ENCODE data around the gene EPHB1. TPM values are rescaled to one million over a fixed set of nuclear protein-coding genes. Genes with fewer than 3 reads are reported as not detected.

EPHB1 gene
- total RNA-seq, 1 experiment from 2014 or later = 0.86 TPM

DNA sequence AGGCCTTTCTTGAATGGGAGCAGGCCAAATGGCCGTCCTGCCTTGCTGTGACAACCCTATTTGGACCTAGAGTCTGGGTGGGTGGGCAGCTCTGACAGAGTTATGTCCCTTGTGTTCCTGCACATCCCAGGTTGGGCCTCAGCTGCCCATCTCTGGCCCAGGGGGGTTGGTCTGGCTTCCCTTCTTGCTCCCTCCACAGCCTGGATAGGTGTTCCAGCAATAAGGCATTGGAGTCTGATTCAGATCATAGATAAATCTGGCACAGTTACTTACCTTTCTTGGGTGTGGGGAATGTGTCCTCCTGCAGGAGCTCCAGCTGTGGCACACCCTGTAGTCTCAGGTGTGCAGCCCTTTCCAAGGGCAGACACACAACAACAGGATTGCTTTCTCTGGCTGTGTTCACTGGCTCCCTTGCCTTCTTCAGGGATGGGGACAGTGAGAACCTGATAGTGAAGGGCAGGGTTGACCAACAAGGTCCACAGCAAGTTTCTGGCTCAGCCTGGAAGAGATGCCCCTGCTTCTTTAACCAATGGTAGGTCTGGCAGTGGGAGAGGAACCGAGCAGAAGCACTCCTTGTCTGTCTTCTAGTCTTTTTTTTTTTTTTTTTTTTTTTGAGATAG, 177.9 kb downstream of the EPHB1 start:
- no peak for DNase-seq (ENCODE audit: low read depth, low spot score)
- ChIA-PET POLR2A (no interaction called here), CTCF (no interaction called here)

More for the DNA sequence above, 177.9 kb downstream of the EPHB1 start:
- H3K9me2 ChIP-seq (ENCODE audit: insufficient read depth) = no peaks in the 10 kb centered on the region
- no peaks in the 10 kb centered on the region for H3K4me1 ChIP-seq (ENCODE audit: control insufficient read depth in 1 of 2, insufficient read depth in 2 of 2, low read length in 2 of 2)
- no peak overlapping the region for H3K4me2 ChIP-seq (ENCODE audit: low read length)
- no TSS peak for BruUV-seq (replicated peaks)
- no peak overlapping the region for H2AFZ ChIP-seq (ENCODE audit: low read depth, low read length, poor library complexity, severe bottlenecking)
- peaks cover 48% of the 10 kb centered on the region; the same call in 1 of the 2 replicates for H3K27me3 ChIP-seq (ENCODE audit: insufficient read depth, low read length)
- TF ChIP-seq POLR2AphosphoS5 (IDR thresholded peaks at IDR 0.05; ENCODE audit: low read depth, low read length) = no peak
- no peak for TF ChIP-seq EZH2phosphoT487 (IDR thresholded peaks at IDR 0.05; ENCODE audit: borderline replicate concordance)
- TF ChIP-seq, protein P1, sequence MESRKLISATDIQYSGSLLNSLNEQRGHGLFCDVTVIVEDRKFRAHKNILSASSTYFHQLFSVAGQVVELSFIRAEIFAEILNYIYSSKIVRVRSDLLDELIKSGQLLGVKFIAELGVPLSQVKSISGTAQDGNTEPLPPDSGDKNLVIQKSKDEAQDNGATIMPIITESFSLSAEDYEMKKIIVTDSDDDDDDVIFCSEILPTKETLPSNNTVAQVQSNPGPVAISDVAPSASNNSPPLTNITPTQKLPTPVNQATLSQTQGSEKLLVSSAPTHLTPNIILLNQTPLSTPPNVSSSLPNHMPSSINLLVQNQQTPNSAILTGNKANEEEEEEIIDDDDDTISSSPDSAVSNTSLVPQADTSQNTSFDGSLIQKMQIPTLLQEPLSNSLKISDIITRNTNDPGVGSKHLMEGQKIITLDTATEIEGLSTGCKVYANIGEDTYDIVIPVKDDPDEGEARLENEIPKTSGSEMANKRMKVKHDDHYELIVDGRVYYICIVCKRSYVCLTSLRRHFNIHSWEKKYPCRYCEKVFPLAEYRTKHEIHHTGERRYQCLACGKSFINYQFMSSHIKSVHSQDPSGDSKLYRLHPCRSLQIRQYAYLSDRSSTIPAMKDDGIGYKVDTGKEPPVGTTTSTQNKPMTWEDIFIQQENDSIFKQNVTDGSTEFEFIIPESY (IDR thresholded peaks at IDR 0.05; ENCODE audit: extremely low read depth, insufficient replicate concordance, low read length) = no peak
- TF ChIP-seq, protein P2, sequence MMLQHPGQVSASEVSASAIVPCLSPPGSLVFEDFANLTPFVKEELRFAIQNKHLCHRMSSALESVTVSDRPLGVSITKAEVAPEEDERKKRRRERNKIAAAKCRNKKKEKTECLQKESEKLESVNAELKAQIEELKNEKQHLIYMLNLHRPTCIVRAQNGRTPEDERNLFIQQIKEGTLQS (IDR thresholded peaks at IDR 0.05) = no peak
- TF ChIP-seq SIN3A (IDR thresholded peaks at IDR 0.05; ENCODE audit: low read depth) = no peak
- no peak for TF ChIP-seq SP1 (IDR thresholded peaks at IDR 0.05; ENCODE audit: low read depth)
- no peak for TF ChIP-seq YY1 (IDR thresholded peaks at IDR 0.05; ENCODE audit: extremely low read depth, insufficient replicate concordance, low read depth, low read length)
- TF ChIP-seq POLR2A (IDR thresholded peaks at IDR 0.05; ENCODE audit: borderline replicate concordance, extremely low read depth, insufficient read depth, insufficient read length) = no peak
- no peak for TF ChIP-seq FOSL1 (IDR thresholded peaks at IDR 0.05; ENCODE audit: low read depth)
- no peak for TF ChIP-seq TCF7L2 (IDR thresholded peaks at IDR 0.05; ENCODE audit: borderline replicate concordance, extremely low read depth, insufficient read depth, insufficient read length)
- no peak for TF ChIP-seq EGR1 (IDR thresholded peaks at IDR 0.05; ENCODE audit: low read depth)
- TF ChIP-seq CBX3 (IDR thresholded peaks at IDR 0.05; ENCODE audit: low read depth) = no peak
- TF ChIP-seq ZFX (IDR thresholded peaks at IDR 0.05) = no peak
- no peak for TF ChIP-seq CEBPB (IDR thresholded peaks at IDR 0.05; ENCODE audit: low read depth)
- no peaks in the 10 kb centered on the region for H3K79me2 ChIP-seq (ENCODE audit: insufficient read depth, low read length)
- no peak overlapping the region for H3K27ac ChIP-seq (ENCODE audit: low read depth, low read length)
- no peaks in the 10 kb centered on the region for H3K36me3 ChIP-seq (ENCODE audit: control insufficient read depth in 1 of 2, insufficient read depth in 2 of 2, low read length in 2 of 2)
- no peaks in the 10 kb centered on the region; the same call in 1 of the 2 replicates for H4K20me1 ChIP-seq (ENCODE audit: insufficient read depth)
- intact Hi-C loops (cut with micrococcal nuclease) = no loop called here
- no peaks in the 10 kb centered on the region for H3K9me3 ChIP-seq (ENCODE audit: control insufficient read depth in 1 of 2, insufficient read depth in 1 of 2, low read depth in 1 of 2, low read length in 2 of 2)
- no peak for ATAC-seq
- H3K4me3 ChIP-seq (replicated peaks in 1 of 2; ENCODE audit: low read depth in 1 of 2, low read length in 2 of 2) = no peak overlapping the region
- RAD21 ChIA-PET (ENCODE audit: low non-redundant PET in 1 of 2, low total read pairs in 2 of 2, uncharacterized antibody in 2 of 2, unreplicated experiment in 2 of 2) = no interaction called here
- no peak overlapping the region for H3K9ac ChIP-seq (ENCODE audit: low read length)

Measured in HCT116 (cell line).